Measurements from ENCODE around the gene TSPO. TPM values are rescaled to one million over a fixed set of nuclear protein-coding genes. Genes with fewer than 3 reads are reported as not detected.

The TSPO gene
- polyA plus RNA-seq, 1 donor (not counting 4 experiments of a cell fraction or from before 2014, with no cell fraction given) = 139 TPM

GRCh38 chr22:43183496-43184277 is 32.3 kb downstream of the TSPO start:
- Histone ChIP-seq H3K9ac (ENCODE audit: control insufficient read depth, extremely low read depth, insufficient read depth, low read length) (no peak overlapping the region), H3K9me3 (ENCODE audit: control insufficient read depth, low read depth, low read length) (no peaks in the 10 kb centered on the region), H3K36me3 (ENCODE audit: control insufficient read depth in 2 of 2, extremely low read depth in 1 of 2, insufficient read depth in 2 of 2, low read length in 2 of 2) (peaks cover 16 to 33% of the 10 kb centered on the region in 2 experiments), H4K20me1 (ENCODE audit: control insufficient read depth, extremely low read depth, insufficient read depth, low read length) (peaks cover 11% of the 10 kb centered on the region), H3K9me1 (ENCODE audit: control insufficient read depth, extremely low read depth, insufficient read depth, low read length) (peaks cover 3% of the 10 kb centered on the region), H3K27ac (ENCODE audit: control insufficient read depth, insufficient read depth, low read length) (peak overlapping the region; percentile 11), H3K4me3 (ENCODE audit: control insufficient read depth in 2 of 3, extremely low read depth in 1 of 3, insufficient read depth in 2 of 3, low read depth in 1 of 3, low read length in 3 of 3) (no peak overlapping the region), H3K4me1 (ENCODE audit: control insufficient read depth, extremely low read depth, insufficient read depth, low read length) (peaks cover 27% of the 10 kb centered on the region), H2AFZ (ENCODE audit: control insufficient read depth, low read length) (no peak overlapping the region), H3K79me2 (ENCODE audit: control insufficient read depth, insufficient read depth, low read length) (peaks cover 32% of the 10 kb centered on the region), H3K27me3 (ENCODE audit: control insufficient read depth, extremely low read depth, insufficient read depth, low read length) (no peaks in the 10 kb centered on the region), H3K4me2 (ENCODE audit: control insufficient read depth, extremely low read depth, insufficient read depth, low read depth, low read length) (no peak overlapping the region)
- FAIRE-seq (peak; percentile 20), DNase-seq (ENCODE audit: low read depth, low spot score) (no peak)
- dilution Hi-C loops (cut with MboI; ENCODE audit: extremely low pct_ligation_motif_present, low sequenced_read_pairs) = no loop called here
- TF ChIP-seq EZH2 (IDR thresholded peaks at IDR 0.05; ENCODE audit: low read length) = no peak
- no peak for TF ChIP-seq CTCF (optimal IDR thresholded peaks at IDR 0.05 in 1 of 3, IDR thresholded peaks at IDR 0.05 in 1 of 3, conservative IDR thresholded peaks at IDR 0.05 in 1 of 3; ENCODE audit: extremely low read depth in 1 of 3, insufficient read depth in 2 of 3, low read length in 3 of 3)

DNA sequence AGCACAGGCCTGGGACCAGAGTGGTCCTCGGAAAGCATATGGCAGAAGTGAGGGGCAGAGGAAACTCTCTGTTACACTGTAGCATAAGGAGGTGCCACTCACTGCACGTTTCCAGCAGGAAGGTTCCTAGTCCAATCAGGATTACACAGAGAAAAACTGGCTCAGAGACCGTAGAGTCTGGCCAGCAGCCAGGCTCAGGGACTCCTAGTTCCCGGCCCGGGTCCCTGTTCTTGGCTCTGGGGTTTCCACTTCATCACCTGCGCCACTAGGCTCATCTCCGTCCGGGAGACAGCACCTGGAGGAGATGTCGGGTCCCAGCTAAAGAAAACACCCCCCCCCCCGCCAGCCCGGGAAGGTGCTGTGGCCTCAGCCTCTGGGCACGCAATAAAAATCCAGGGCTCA is 34.5 kb downstream of the TSPO start:
- no peaks in the 10 kb centered on the region for H3K9me3 ChIP-seq (ENCODE audit: control insufficient read depth, low read depth, low read length)
- DNase-seq (ENCODE audit: low read depth, low spot score) (no peak), FAIRE-seq (peak; percentile 76)
- H4K20me1 ChIP-seq (ENCODE audit: control insufficient read depth, extremely low read depth, insufficient read depth, low read length) = peaks cover 11% of the 10 kb centered on the region
- H3K79me2 ChIP-seq (ENCODE audit: control insufficient read depth, insufficient read depth, low read length) = peaks cover 32% of the 10 kb centered on the region
- no peaks in the 10 kb centered on the region for H3K27me3 ChIP-seq (ENCODE audit: control insufficient read depth, extremely low read depth, insufficient read depth, low read length)
- H3K27ac ChIP-seq (ENCODE audit: control insufficient read depth, insufficient read depth, low read length) = peak overlapping the region; percentile 85
- H3K36me3 ChIP-seq (ENCODE audit: control insufficient read depth in 2 of 2, extremely low read depth in 1 of 2, insufficient read depth in 2 of 2, low read length in 2 of 2) = peaks cover 4 to 18% of the 10 kb centered on the region in 2 experiments
- no peak overlapping the region for H2AFZ ChIP-seq (ENCODE audit: control insufficient read depth, low read length)
- peak overlapping the region; percentile 90 for H3K9ac ChIP-seq (ENCODE audit: control insufficient read depth, extremely low read depth, insufficient read depth, low read length)
- dilution Hi-C loops (cut with MboI; ENCODE audit: extremely low pct_ligation_motif_present, low sequenced_read_pairs) = no loop called here
- H3K4me1 ChIP-seq (ENCODE audit: control insufficient read depth, extremely low read depth, insufficient read depth, low read length) = peaks cover 27% of the 10 kb centered on the region
- peak overlapping the region; percentile 85 for H3K4me2 ChIP-seq (ENCODE audit: control insufficient read depth, extremely low read depth, insufficient read depth, low read depth, low read length)
- H3K4me3 ChIP-seq (ENCODE audit: control insufficient read depth in 2 of 3, extremely low read depth in 1 of 3, insufficient read depth in 2 of 3, low read depth in 1 of 3, low read length in 3 of 3) = peak overlapping the region; percentile 55 to 97 (median 97)
- H3K9me1 ChIP-seq (ENCODE audit: control insufficient read depth, extremely low read depth, insufficient read depth, low read length) = peaks cover 3% of the 10 kb centered on the region
- TF ChIP-seq EZH2 (IDR thresholded peaks at IDR 0.05; ENCODE audit: low read length) = no peak
- no peak for TF ChIP-seq CTCF (optimal IDR thresholded peaks at IDR 0.05 in 1 of 3, IDR thresholded peaks at IDR 0.05 in 1 of 3, conservative IDR thresholded peaks at IDR 0.05 in 1 of 3; ENCODE audit: extremely low read depth in 1 of 3, insufficient read depth in 2 of 3, low read length in 3 of 3)
